HCT116 (cell line): ENCODE measurements around the gene ELMOD3. TPM values are rescaled to one million over a fixed set of nuclear protein-coding genes. Genes with fewer than 3 reads are reported as not detected.

Experiments used
- CBX3 ChIP-seq: IDR thresholded peaks from 2 replicates; pipeline ENCODE4 v1.6.1; 2012; ENCODE audit warnings: low read depth
- CEBPB ChIP-seq: IDR thresholded peaks from 2 replicates; pipeline ENCODE4 v1.6.1; 2012; ENCODE audit warnings: low read depth
- EGR1 ChIP-seq: IDR thresholded peaks from 2 replicates; pipeline ENCODE4 v1.6.1; 2012; ENCODE audit warnings: low read depth
- ELF1 ChIP-seq: IDR thresholded peaks from 2 replicates; pipeline ENCODE4 v1.6.1; 2012; ENCODE audit warnings: low read depth, borderline replicate concordance
- EZH2 ChIP-seq: fragments of 200-600 bp; sonication (generic); IDR thresholded peaks from 2 replicates; pipeline ENCODE4 v1.6.1; 2017; ENCODE audit warnings: antibody characterized with exemption, mixed run types
- EZH2phosphoT487 ChIP-seq: fragments of 200-600 bp; IDR thresholded peaks from 2 replicates; pipeline ENCODE4 v1.6.1; 2018; ENCODE audit warnings: antibody characterized with exemption, borderline replicate concordance
- FOSL1 ChIP-seq: IDR thresholded peaks from 2 replicates; pipeline ENCODE4 v1.6.1; 2012; ENCODE audit warnings: low read depth
- MAX ChIP-seq: IDR thresholded peaks from 2 replicates; pipeline ENCODE4 v1.6.1; 2012
- RAD21 ChIP-seq: IDR thresholded peaks from 2 replicates; pipeline ENCODE4 v1.6.1; 2012; ENCODE audit warnings: low read depth, mild to moderate bottlenecking
- SIN3A ChIP-seq: IDR thresholded peaks from 2 replicates; pipeline ENCODE4 v1.6.1; 2012; ENCODE audit warnings: low read depth
- SRF ChIP-seq: IDR thresholded peaks from 2 replicates; pipeline ENCODE4 v1.6.1; 2012; ENCODE audit warnings: low read depth
- YY1 ChIP-seq: IDR thresholded peaks from 2 replicates; pipeline ENCODE4 v1.6.1; 2011; ENCODE audit warnings: low read length, low read depth, moderate library complexity, mild to moderate bottlenecking; ENCODE audit not compliant: insufficient replicate concordance; ENCODE audit errors: extremely low read depth
- ZBTB33 ChIP-seq: IDR thresholded peaks from 2 replicates; pipeline ENCODE4 v1.6.1; 2011; ENCODE audit warnings: mild to moderate bottlenecking, low read length, moderate library complexity; ENCODE audit not compliant: insufficient replicate concordance; ENCODE audit errors: extremely low read depth
- total RNA-seq: library from RNA; stranded (reverse); gene quantifications from one replicate; pipeline ENCODE4 v1.2.1, GENCODE V29; 2021; ENCODE audit not compliant: unreplicated experiment
- TF ChIP-seq, protein P1 (sequence below), 3 experiments: fragments of 200-600 bp in 1 of 3; sonication (generic) in 1 of 3; IDR thresholded peaks in 2 of 3; conservative IDR thresholded peaks in 1 of 3; 2 replicates each; pipeline ENCODE4 v1.5.1; 2012 to 2017; ENCODE audit warnings: low read depth in 2 of 3, low read length in 2 of 3, antibody characterized with exemption in 1 of 3, borderline replicate concordance in 1 of 3, control low read depth in 1 of 3, mild to moderate bottlenecking in 1 of 3, mixed read lengths in 1 of 3, mixed run types in 1 of 3, moderate library complexity in 1 of 3; ENCODE audit not compliant: insufficient read depth in 1 of 3

Gene ELMOD3
- total RNA-seq, 1 experiment from 2014 or later = 9.2 TPM

GRCh38 chr2:85383850-85384249, 29.3 kb downstream of the ELMOD3 start (continued):
- TF ChIP-seq ZBTB33 (no peak), FOSL1 (no peak), MAX (no peak), CBX3 (no peak), YY1 (no peak), SRF (no peak), EGR1 (no peak), RAD21 (no peak), EZH2phosphoT487 (no peak), ELF1 (no peak), EZH2 (no peak), SIN3A (no peak), CEBPB (no peak)
- TF ChIP-seq, protein P1, sequence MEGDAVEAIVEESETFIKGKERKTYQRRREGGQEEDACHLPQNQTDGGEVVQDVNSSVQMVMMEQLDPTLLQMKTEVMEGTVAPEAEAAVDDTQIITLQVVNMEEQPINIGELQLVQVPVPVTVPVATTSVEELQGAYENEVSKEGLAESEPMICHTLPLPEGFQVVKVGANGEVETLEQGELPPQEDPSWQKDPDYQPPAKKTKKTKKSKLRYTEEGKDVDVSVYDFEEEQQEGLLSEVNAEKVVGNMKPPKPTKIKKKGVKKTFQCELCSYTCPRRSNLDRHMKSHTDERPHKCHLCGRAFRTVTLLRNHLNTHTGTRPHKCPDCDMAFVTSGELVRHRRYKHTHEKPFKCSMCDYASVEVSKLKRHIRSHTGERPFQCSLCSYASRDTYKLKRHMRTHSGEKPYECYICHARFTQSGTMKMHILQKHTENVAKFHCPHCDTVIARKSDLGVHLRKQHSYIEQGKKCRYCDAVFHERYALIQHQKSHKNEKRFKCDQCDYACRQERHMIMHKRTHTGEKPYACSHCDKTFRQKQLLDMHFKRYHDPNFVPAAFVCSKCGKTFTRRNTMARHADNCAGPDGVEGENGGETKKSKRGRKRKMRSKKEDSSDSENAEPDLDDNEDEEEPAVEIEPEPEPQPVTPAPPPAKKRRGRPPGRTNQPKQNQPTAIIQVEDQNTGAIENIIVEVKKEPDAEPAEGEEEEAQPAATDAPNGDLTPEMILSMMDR (IDR thresholded peaks at IDR 0.05 in 2 of 3, conservative IDR thresholded peaks at IDR 0.05 in 1 of 3; ENCODE audit: borderline replicate concordance in 1 of 3, insufficient read depth in 1 of 3, low read depth in 2 of 3, low read length in 2 of 3) = no peak
